ENCODE results near the gene ERFE.

DNA sequence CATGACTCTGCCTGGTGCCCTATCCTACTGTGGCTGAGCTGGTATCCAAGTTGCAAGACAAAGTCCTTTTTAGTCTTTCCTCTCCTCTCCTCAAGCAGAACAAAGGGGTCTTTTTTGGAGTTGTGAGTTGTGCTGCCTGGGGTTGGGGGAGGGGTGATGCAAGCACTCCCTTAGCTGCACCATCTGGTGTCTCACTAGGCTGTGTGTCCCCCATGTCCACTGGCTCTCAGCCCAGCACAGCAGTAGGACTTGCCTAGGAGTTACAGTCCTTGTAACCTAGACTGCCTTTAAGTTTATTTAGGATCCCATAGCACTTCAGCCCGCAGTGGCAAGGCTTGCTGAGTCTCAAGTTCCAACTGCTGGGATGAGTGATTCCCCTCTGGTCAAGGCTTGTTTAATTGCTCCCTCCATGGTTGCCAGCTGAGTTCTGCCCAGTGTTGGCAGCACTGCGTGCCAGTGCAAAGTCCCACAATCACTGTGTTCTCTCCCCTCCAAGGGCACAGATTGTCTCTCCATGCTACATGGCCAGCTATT is 57.9 kb downstream of the ERFE start:
- TF ChIP-seq, protein P1, sequence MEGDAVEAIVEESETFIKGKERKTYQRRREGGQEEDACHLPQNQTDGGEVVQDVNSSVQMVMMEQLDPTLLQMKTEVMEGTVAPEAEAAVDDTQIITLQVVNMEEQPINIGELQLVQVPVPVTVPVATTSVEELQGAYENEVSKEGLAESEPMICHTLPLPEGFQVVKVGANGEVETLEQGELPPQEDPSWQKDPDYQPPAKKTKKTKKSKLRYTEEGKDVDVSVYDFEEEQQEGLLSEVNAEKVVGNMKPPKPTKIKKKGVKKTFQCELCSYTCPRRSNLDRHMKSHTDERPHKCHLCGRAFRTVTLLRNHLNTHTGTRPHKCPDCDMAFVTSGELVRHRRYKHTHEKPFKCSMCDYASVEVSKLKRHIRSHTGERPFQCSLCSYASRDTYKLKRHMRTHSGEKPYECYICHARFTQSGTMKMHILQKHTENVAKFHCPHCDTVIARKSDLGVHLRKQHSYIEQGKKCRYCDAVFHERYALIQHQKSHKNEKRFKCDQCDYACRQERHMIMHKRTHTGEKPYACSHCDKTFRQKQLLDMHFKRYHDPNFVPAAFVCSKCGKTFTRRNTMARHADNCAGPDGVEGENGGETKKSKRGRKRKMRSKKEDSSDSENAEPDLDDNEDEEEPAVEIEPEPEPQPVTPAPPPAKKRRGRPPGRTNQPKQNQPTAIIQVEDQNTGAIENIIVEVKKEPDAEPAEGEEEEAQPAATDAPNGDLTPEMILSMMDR (IDR thresholded peaks at IDR 0.05), result no peak
- no peak for TF ChIP-seq EZH2phosphoT487 (IDR thresholded peaks at IDR 0.05)
- no peak for TF ChIP-seq EZH2 (IDR thresholded peaks at IDR 0.05)
